ENCODE data around the gene MARCHF5.

GRCh38 chr10:92304061-92304460, 13.1 kb downstream of the MARCHF5 start:
- TF ChIP-seq, protein P1, sequence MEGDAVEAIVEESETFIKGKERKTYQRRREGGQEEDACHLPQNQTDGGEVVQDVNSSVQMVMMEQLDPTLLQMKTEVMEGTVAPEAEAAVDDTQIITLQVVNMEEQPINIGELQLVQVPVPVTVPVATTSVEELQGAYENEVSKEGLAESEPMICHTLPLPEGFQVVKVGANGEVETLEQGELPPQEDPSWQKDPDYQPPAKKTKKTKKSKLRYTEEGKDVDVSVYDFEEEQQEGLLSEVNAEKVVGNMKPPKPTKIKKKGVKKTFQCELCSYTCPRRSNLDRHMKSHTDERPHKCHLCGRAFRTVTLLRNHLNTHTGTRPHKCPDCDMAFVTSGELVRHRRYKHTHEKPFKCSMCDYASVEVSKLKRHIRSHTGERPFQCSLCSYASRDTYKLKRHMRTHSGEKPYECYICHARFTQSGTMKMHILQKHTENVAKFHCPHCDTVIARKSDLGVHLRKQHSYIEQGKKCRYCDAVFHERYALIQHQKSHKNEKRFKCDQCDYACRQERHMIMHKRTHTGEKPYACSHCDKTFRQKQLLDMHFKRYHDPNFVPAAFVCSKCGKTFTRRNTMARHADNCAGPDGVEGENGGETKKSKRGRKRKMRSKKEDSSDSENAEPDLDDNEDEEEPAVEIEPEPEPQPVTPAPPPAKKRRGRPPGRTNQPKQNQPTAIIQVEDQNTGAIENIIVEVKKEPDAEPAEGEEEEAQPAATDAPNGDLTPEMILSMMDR (IDR thresholded peaks at IDR 0.05; ENCODE audit: low read depth, low read length), result no peak
- no peak for TF ChIP-seq EZH2phosphoT487 (IDR thresholded peaks at IDR 0.05; ENCODE audit: low read depth)

Data from OCI-LY3 (cell line).